ENCODE results near the gene PKN3.

The PKN3 gene

GRCh38 chr9:128757602-128758001 is 55.3 kb downstream of the PKN3 start:
- DNase-seq (ENCODE audit: low read depth, low spot score) = no peak
- no peak for TF ChIP-seq CTCF (IDR thresholded peaks at IDR 0.05; ENCODE audit: insufficient read depth, low read length, missing control alignments)
- H3K4me3 ChIP-seq (ENCODE audit: low read depth, low read length) = no peak overlapping the region
- ChIA-PET CTCF (interaction anchor here (0.6 to 1.7 kb wide), 4 partner anchors 8 to 171 kb away, joined by 3 to 5 read pairs (median 4); no protein-coding TSS in a partner anchor), POLR2A (no interaction called here)

- no peak for DNase-seq (ENCODE audit: low read depth, low spot score)
- ChIA-PET CTCF (interaction anchor here (0.9 to 2.8 kb wide), 2 partner anchors 19 to 30 kb away, joined by 3 to 8 read pairs; no protein-coding TSS in a partner anchor), POLR2A (no interaction called here)
- H3K4me3 ChIP-seq (ENCODE audit: low read depth, low read length) = no peak overlapping the region
- no peak for TF ChIP-seq CTCF (IDR thresholded peaks at IDR 0.05; ENCODE audit: insufficient read depth, low read length, missing control alignments)
These were observed 60.6 kb downstream of the PKN3 start for GRCh38 chr9:128762671-128763449.

GRCh38 chr9:128764361-128764760 is 62.1 kb downstream of the PKN3 start:
- TF ChIP-seq CTCF (IDR thresholded peaks at IDR 0.05; ENCODE audit: insufficient read depth, low read length, missing control alignments) = no peak
- POLR2A ChIA-PET = no interaction called here
- CTCF ChIA-PET = interaction anchor here (0.8 to 1.1 kb wide), 2 partner anchors 31 to 126 kb away, joined by 3 to 4 read pairs; no protein-coding TSS in a partner anchor
- no peak overlapping the region for H3K4me3 ChIP-seq (ENCODE audit: low read depth, low read length)
- no peak for DNase-seq (ENCODE audit: low read depth, low spot score)

- POLR2A ChIA-PET = no interaction called here
- TF ChIP-seq CTCF (IDR thresholded peaks at IDR 0.05; ENCODE audit: insufficient read depth, low read length, missing control alignments) = no peak
- CTCF ChIA-PET = interaction anchor here (0.7 to 1.5 kb wide), 2 partner anchors 8 to 130 kb away, joined by 3 to 5 read pairs; no protein-coding TSS in a partner anchor
- no peak overlapping the region for H3K4me3 ChIP-seq (ENCODE audit: low read depth, low read length)
- DNase-seq (ENCODE audit: low read depth, low spot score) = no peak
These were observed 63.2 kb downstream of the PKN3 start for GRCh38 chr9:128765499-128765898.

- POLR2A ChIA-PET = no interaction called here
- TF ChIP-seq CTCF (IDR thresholded peaks at IDR 0.05; ENCODE audit: insufficient read depth, low read length, missing control alignments) = no peak
- DNase-seq (ENCODE audit: low read depth, low spot score) = no peak
- CTCF ChIA-PET = interaction anchor here (1.1 kb wide), 1 partner anchor 9 kb away, joined by 3 read pairs; no protein-coding TSS in a partner anchor
- no peak overlapping the region for H3K4me3 ChIP-seq (ENCODE audit: low read depth, low read length)
These were observed 66.3 kb downstream of the PKN3 start for GRCh38 chr9:128768606-128769005.
